Large intestine (tissue), 3 donors: ENCODE measurements around the gene WWOX. TPM values are rescaled to one million over a fixed set of nuclear protein-coding genes. Genes with fewer than 3 reads are reported as not detected.
"Not testable (repeated sequence)": the region's sequence is repeated elsewhere in the genome, so short reads cannot be mapped to it uniquely, and the experiment has no call there.

Experiments used
- DNase-seq, 2 donors: peaks; one replicate each; pipeline versions ENCODE4 v3.0.0 to v3.0.0-alpha.2; 2013
- H3K27ac ChIP-seq: one replicate; pipeline ENCODE4 v1.5.1; 2013; ENCODE audit warnings: low read length
- H3K27me3 ChIP-seq: 2 replicates; pipeline ENCODE4 v1.6.1; 2013; ENCODE audit warnings: low read length; ENCODE audit not compliant: control insufficient read depth, insufficient read depth
- H3K36me3 ChIP-seq: 2 replicates; pipeline ENCODE4 v1.6.1; 2013; ENCODE audit warnings: low read length; ENCODE audit not compliant: control insufficient read depth, insufficient read depth
- H3K4me1 ChIP-seq: one replicate; pipeline ENCODE4 v1.6.1; 2013; ENCODE audit warnings: low read length; ENCODE audit not compliant: control insufficient read depth, insufficient read depth
- H3K4me3 ChIP-seq: one replicate; pipeline ENCODE4 v1.5.1; 2013; ENCODE audit warnings: low read length
- H3K9me3 ChIP-seq: one replicate; pipeline ENCODE4 v1.6.1; 2013; ENCODE audit warnings: mild to moderate bottlenecking, low read depth, low read length, moderate library complexity; ENCODE audit not compliant: control insufficient read depth
- WGBS: methylation state at CpG from one replicate; pipeline ENCODE4 v1.1.5; 2013; ENCODE audit warnings: low lambda C conversion rate; ENCODE audit not compliant: insufficient coverage; 5-methylcytosine and 5-hydroxymethylcytosine counted together
- polyA plus RNA-seq: library from polyadenylated mRNA; unstranded; fragments of 120-200 nt; gene quantifications from one replicate; pipeline ENCODE4 v1.2.1, GENCODE V29; 2013

The WWOX gene
- polyA plus RNA-seq, 1 donor: 16.2 TPM

DNA sequence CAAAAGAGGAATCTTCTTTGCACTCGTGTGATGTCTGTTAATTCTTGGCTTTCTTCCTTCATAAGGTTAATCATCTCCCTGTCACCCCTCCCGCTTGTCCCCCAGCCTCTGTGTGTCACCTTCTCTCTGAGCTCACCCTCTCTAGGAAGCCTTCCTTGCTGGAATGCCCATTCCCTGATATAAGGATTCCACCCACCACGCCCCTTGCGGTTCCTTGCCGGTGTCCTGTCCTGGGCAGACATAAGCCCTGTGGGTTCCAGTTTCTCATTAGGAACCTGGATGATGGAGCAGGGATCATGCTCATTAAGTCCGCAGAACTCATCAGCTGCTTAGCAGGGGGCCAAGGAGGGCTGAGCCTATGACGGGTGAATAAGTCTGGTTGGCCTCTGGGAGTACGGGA, 941.8 kb downstream of the WWOX start:
- H3K27me3 ChIP-seq: no peaks in the 10 kb centered on the region
- H3K27ac ChIP-seq: no peak overlapping the region
- no CpG with 5 or more reads among the region's 8 CpGs for WGBS
- H3K4me3 ChIP-seq: no peak overlapping the region
- peaks cover 6% of the 10 kb centered on the region for H3K4me1 ChIP-seq
- no peaks in the 10 kb centered on the region for H3K36me3 ChIP-seq
- no peaks in the 10 kb centered on the region for H3K9me3 ChIP-seq
- DNase-seq: no peak

DNA sequence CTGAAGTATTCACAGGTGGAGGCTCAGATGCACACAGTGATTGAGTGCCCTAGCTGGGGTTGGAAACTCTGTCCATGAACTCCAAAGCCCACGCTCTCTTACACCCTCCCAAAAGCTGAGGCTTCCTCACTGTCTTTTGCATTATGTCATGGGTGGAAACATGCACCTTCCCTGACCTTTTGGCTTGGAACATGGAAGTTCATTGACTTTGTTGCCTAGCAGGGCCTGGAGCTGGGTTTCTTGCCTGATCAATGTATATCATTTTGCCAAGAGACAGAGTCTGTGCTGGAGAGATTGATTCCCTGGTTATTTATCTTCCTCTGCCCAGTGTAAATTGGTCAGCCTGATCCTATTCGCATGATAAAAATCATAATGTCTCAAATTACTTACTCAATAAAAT, 942.7 kb downstream of the WWOX start:
- WGBS: no CpG with 5 or more reads among the region's 2 CpGs

DNA sequence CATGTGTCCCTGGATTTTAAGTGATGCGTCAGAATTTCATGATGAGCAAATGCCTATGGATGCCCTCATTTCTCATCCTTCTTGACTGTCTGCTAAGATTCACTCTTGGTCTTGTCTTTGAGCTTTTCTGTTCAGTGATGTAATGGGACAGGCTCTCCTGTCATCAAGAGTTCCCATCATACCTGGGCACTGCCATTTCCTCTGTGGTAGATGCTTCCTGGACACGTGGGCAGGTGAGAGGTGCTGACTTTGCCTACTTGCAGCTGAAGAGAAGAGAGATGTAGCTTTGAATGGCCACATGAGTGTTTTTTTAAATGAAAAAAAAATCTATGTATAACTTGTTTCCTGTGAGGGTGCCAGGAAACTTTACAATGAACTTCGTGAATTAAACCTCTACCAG, 943.4 kb downstream of the WWOX start:
- no peaks in the 10 kb centered on the region for H3K36me3 ChIP-seq
- no peak overlapping the region for H3K27ac ChIP-seq
- no peak for DNase-seq
- WGBS: no CpG with 5 or more reads among the region's 3 CpGs
- H3K27me3 ChIP-seq: no peaks in the 10 kb centered on the region
- peaks cover 2% of the 10 kb centered on the region for H3K4me1 ChIP-seq
- H3K4me3 ChIP-seq: no peak overlapping the region
- no peaks in the 10 kb centered on the region for H3K9me3 ChIP-seq

More for the DNA sequence above, 942.7 kb downstream of the WWOX start:
- Histone ChIP-seq H3K4me1 (peaks cover 6% of the 10 kb centered on the region), H3K36me3 (no peaks in the 10 kb centered on the region), H3K27me3 (no peaks in the 10 kb centered on the region), H3K27ac (no peak overlapping the region), H3K9me3 (no peaks in the 10 kb centered on the region), H3K4me3 (no peak overlapping the region)
- no peak for DNase-seq

DNA sequence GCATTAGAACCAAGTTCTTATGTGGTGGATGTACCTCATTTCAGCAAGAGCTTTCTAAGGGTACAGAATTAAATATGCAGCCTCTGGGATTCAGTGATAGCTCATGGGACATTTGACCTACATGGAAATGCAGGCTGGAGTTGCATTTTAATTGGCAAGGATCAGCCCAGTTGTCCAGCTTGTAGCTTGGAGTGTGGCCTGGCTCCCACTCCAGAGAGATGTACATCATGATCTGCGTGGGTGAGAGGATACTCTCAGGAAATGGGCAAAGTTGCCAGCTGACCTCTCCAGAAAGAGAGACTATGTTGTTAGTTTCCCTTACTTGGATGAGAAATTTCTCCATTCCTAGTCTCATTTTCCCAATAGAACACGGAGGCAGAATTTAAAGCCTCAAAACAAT, 945.7 kb downstream of the WWOX start:
- Histone ChIP-seq H3K27ac (no peak overlapping the region), H3K4me3 (no peak overlapping the region), H3K4me1 (no peaks in the 10 kb centered on the region), H3K9me3 (no peaks in the 10 kb centered on the region), H3K27me3 (no peaks in the 10 kb centered on the region), H3K36me3 (no peaks in the 10 kb centered on the region)
- no peak for DNase-seq
- whole genome bisulfite sequencing: no CpG with 5 or more reads among the region's 2 CpGs

DNA sequence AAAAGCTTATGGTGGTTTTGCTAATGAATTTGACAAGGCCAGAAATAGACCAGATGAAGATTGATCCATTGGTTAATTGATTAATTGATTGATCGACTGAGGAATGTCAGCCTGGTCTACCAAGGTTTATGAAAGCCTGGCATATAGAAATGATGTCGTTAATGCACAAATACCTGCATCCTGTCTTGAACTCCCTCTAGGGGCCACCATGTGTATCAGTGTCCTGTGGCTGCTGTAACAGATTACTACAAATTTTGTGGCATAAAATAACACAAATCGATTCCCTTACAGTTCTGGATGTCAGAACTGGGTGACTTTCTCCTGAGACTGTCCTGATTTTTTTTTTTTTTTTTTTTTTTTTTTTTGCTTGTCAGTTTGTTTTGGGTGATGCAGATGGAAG, 947.9 kb downstream of the WWOX start:
- no peak for DNase-seq
- no peaks in the 10 kb centered on the region for H3K27me3 ChIP-seq
- H3K27ac ChIP-seq: no peak overlapping the region
- H3K36me3 ChIP-seq: no peaks in the 10 kb centered on the region
- H3K9me3 ChIP-seq: no peaks in the 10 kb centered on the region
- no peaks in the 10 kb centered on the region for H3K4me1 ChIP-seq
- no CpG with 5 or more reads among the region's 3 CpGs for WGBS
- H3K4me3 ChIP-seq: no peak overlapping the region

DNA sequence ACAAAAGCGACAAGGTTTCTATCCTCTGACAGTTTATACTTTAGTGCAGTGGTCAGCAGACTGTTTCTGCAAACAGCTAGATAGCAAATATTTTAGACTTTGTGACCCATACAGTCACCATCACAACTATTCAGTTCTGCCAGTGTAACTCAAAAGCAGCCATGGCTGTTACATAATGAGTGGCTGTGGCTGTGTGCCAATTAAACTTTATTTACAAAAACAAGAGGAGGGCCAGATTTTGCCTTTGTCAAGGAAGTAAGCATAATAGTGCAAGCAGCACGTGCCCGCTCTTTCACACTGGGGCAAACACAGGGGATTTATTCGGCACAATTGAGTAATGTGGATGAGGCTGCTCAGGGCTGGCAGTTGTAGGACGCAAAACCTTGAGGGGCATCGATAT, 949.6 kb downstream of the WWOX start:
- Histone ChIP-seq H3K36me3 (no peaks in the 10 kb centered on the region), H3K4me3 (no peak overlapping the region), H3K4me1 (peaks cover 3% of the 10 kb centered on the region), H3K27ac (no peak overlapping the region), H3K27me3 (no peaks in the 10 kb centered on the region), H3K9me3 (no peaks in the 10 kb centered on the region)
- WGBS: no CpG with 5 or more reads among the region's 6 CpGs
- no peak for DNase-seq

DNA sequence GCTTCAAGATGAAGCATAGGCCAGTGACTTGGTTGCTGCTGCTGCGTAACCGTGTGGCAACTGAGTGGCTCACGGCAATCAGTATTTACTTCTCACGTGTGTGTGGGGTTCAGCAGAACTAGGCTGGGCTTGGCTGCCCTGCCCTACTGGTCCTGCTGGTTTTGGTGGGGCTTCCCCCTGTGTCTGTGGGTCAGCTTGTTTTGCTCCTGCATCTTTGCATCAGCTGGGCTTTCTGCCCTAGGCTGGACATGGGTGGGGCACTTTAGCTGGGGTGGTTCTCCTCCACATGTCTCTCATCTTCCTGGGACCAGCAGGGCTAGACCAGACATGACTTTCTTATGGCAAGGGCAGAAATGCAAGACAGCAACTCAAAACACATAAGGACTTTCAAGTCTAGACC, 950.6 kb downstream of the WWOX start:
- Histone ChIP-seq H3K36me3 (no peaks in the 10 kb centered on the region), H3K27me3 (no peaks in the 10 kb centered on the region), H3K4me1 (peaks cover 13% of the 10 kb centered on the region), H3K27ac (no peak overlapping the region), H3K9me3 (no peaks in the 10 kb centered on the region), H3K4me3 (no peak overlapping the region)
- no CpG with 5 or more reads among the region's 4 CpGs for WGBS
- DNase-seq: no peak

DNA sequence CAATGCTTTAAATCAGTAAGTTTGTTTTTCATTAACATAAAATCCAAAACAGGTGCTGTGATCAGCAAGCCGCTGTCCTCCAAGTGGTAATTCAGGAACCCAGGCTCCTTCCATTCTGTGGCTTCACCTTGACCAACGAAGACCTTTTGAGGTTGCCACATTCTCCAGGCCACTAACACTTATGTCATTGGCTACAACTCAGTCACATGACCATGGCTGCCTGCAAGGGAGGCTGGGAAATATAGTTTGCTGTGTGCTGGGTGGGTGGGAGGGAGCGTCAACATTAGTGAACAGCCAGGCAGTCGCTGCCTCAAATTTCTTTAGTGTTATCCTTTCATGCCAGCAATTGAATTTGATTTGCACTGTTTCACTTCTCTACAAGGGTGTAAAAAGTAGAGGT, 951.9 kb downstream of the WWOX start:
- H3K27me3 ChIP-seq: no peaks in the 10 kb centered on the region
- no CpG with 5 or more reads among the region's 4 CpGs for WGBS
- H3K27ac ChIP-seq: no peak overlapping the region
- no peak for DNase-seq
- H3K9me3 ChIP-seq: no peaks in the 10 kb centered on the region
- H3K36me3 ChIP-seq: no peaks in the 10 kb centered on the region
- H3K4me1 ChIP-seq: peaks cover 23% of the 10 kb centered on the region
- no peak overlapping the region for H3K4me3 ChIP-seq

DNA sequence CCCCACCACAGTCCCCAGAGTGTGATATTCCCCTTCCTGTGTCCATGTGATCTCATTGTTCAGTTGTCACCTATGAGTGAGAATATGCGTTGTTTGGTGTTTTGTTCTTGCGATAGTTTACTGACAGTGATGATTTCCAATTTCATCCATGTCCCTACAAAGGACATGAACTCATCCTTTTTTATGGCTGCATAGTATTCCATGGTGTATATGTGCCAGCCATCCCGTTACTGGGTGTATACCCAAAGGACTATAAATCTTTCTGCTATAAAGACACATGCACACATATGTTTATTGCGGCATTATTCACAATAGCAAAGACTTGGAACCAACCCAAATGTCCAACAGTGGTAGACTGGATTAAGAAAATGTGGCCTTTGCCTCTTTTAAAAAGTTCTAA, 952.7 kb downstream of the WWOX start:
- H3K4me1 ChIP-seq: peaks cover 25% of the 10 kb centered on the region
- not testable (repeated sequence) for H3K4me3 ChIP-seq, H3K9me3 ChIP-seq, H3K36me3 ChIP-seq, H3K27ac ChIP-seq, DNase-seq, H3K27me3 ChIP-seq
- WGBS: 100% methylated on average over 1 of the region's 4 CpGs

DNA sequence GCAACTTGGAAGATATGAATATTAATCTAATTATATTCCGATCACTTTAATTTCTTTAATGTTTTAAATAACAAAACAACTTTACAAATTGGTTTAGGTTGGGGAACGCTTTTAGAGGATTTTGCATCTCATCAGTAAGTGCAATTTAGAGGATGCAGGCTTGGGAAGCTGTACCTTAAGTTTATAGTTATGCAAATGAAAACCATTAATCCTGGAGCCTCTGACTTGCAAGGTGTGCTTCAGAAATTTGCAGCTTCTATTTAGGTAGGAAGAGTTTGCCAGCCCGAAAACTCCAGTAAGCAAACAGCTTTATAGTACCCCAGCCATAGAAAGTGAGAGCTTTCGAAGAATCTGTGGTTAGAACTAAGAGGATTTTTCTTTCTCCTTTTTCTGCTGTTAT, 954.1 kb downstream of the WWOX start:
- Histone ChIP-seq H3K36me3 (no peaks in the 10 kb centered on the region), H3K27me3 (no peaks in the 10 kb centered on the region), H3K4me3 (no peak overlapping the region), H3K4me1 (peaks cover 25% of the 10 kb centered on the region), H3K9me3 (no peaks in the 10 kb centered on the region), H3K27ac (no peak overlapping the region)
- DNase-seq: no peak
- 100% methylated on average over 1 of the region's 4 CpGs for WGBS

DNA sequence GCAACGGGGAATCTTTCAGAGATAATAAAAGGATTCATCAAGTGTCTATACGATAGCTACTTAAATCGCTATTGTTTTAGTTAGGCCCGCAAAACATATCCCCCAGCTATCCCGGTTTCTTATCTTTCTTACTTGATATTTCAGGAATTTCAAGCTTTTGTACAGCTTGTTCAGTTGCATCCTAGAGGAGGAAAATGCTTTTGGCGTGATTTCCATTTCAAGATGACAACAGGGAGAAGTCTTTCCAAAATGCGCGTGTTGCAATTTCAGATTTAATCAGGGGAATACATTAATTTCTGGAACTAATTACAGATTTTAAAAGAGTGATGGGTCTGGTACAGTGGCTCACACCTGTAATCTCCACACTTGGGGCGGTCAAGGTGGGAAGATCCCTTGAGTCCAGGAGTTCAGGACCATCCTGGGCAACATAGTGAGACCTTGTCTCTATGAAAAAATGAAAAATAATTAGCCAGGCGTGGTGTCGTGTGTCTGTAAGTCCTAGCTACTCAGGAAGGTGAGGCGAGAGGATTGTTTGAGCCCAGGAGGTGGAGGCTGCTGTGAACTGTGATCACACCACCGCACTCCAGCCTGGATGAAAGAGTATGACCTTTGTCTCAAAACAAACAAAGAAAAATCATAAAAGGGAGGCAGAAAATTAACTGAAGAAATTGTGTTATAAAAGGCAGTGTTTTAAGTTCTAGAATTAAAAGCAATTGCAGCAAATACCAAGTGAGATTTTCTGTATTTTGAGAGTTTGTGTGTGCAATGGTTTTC, 954.9 kb downstream of the WWOX start:
- no peaks in the 10 kb centered on the region for H3K36me3 ChIP-seq
- no peaks in the 10 kb centered on the region for H3K27me3 ChIP-seq
- WGBS: 59% methylated on average over 3 of the region's 13 CpGs
- H3K4me3 ChIP-seq: no peak overlapping the region
- H3K9me3 ChIP-seq: no peaks in the 10 kb centered on the region
- H3K4me1 ChIP-seq: peaks cover 25% of the 10 kb centered on the region
- H3K27ac ChIP-seq: peak overlapping the region; percentile 55
- DNase-seq: peak; percentile 35 to 70
